ENCODE results near the gene CPN2. TPM values are rescaled to one million over a fixed set of nuclear protein-coding genes. Genes with fewer than 3 reads are reported as not detected.

CPN2 gene
- total and polyA plus RNA-seq, 2 of the 8 experiments (the other 6 are each of a cell fraction or from before 2014, with no cell fraction given), result 0.03 TPM; not detected in 1

DNA sequence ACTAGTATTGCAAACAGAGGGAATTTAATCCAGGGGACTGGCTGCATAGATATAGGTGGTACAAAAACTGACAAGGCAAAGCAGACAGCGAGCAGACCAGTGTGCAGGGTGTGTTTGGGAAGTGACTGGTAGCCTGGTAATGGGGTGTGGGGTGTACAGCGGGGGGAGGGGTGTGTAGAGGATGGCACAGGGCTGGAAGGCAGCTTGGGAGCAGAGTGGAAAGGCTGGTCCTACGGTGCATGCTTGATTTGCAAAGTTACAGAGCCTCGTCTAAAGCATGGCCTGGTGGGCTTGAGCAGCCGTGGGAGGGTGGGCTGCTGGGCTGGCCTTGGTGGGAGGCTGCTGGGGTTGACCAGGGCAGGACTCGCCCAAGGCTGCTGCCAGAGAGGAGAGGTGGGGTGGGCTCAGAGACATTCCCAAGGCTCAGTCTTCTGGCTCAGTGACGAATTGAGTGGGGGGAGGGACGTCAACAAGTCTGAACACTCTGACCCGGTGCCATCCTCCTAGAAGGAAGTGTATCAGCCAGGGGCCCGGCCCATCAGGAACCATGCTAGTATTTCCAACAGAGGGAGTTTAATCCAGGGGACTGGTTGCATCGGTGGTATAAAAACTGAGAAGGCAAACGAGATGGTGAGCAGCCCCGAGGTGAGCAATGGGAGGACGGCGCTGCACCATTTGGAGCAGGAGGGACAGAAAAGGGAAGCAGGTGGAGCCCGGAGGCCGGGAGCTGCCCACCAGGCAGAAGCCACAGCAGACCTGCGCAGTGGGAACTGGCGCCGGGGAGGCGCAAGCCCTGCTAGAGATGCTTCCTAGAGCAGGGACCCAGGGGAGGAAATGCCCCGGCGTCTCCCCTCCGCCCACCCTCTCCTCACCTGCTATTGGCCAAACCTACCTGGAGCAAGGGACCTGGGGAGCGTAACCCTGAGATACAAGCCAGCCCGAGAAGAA lies 29.2 kb downstream of the CPN2 start (continued):
- TF ChIP-seq, protein P1, sequence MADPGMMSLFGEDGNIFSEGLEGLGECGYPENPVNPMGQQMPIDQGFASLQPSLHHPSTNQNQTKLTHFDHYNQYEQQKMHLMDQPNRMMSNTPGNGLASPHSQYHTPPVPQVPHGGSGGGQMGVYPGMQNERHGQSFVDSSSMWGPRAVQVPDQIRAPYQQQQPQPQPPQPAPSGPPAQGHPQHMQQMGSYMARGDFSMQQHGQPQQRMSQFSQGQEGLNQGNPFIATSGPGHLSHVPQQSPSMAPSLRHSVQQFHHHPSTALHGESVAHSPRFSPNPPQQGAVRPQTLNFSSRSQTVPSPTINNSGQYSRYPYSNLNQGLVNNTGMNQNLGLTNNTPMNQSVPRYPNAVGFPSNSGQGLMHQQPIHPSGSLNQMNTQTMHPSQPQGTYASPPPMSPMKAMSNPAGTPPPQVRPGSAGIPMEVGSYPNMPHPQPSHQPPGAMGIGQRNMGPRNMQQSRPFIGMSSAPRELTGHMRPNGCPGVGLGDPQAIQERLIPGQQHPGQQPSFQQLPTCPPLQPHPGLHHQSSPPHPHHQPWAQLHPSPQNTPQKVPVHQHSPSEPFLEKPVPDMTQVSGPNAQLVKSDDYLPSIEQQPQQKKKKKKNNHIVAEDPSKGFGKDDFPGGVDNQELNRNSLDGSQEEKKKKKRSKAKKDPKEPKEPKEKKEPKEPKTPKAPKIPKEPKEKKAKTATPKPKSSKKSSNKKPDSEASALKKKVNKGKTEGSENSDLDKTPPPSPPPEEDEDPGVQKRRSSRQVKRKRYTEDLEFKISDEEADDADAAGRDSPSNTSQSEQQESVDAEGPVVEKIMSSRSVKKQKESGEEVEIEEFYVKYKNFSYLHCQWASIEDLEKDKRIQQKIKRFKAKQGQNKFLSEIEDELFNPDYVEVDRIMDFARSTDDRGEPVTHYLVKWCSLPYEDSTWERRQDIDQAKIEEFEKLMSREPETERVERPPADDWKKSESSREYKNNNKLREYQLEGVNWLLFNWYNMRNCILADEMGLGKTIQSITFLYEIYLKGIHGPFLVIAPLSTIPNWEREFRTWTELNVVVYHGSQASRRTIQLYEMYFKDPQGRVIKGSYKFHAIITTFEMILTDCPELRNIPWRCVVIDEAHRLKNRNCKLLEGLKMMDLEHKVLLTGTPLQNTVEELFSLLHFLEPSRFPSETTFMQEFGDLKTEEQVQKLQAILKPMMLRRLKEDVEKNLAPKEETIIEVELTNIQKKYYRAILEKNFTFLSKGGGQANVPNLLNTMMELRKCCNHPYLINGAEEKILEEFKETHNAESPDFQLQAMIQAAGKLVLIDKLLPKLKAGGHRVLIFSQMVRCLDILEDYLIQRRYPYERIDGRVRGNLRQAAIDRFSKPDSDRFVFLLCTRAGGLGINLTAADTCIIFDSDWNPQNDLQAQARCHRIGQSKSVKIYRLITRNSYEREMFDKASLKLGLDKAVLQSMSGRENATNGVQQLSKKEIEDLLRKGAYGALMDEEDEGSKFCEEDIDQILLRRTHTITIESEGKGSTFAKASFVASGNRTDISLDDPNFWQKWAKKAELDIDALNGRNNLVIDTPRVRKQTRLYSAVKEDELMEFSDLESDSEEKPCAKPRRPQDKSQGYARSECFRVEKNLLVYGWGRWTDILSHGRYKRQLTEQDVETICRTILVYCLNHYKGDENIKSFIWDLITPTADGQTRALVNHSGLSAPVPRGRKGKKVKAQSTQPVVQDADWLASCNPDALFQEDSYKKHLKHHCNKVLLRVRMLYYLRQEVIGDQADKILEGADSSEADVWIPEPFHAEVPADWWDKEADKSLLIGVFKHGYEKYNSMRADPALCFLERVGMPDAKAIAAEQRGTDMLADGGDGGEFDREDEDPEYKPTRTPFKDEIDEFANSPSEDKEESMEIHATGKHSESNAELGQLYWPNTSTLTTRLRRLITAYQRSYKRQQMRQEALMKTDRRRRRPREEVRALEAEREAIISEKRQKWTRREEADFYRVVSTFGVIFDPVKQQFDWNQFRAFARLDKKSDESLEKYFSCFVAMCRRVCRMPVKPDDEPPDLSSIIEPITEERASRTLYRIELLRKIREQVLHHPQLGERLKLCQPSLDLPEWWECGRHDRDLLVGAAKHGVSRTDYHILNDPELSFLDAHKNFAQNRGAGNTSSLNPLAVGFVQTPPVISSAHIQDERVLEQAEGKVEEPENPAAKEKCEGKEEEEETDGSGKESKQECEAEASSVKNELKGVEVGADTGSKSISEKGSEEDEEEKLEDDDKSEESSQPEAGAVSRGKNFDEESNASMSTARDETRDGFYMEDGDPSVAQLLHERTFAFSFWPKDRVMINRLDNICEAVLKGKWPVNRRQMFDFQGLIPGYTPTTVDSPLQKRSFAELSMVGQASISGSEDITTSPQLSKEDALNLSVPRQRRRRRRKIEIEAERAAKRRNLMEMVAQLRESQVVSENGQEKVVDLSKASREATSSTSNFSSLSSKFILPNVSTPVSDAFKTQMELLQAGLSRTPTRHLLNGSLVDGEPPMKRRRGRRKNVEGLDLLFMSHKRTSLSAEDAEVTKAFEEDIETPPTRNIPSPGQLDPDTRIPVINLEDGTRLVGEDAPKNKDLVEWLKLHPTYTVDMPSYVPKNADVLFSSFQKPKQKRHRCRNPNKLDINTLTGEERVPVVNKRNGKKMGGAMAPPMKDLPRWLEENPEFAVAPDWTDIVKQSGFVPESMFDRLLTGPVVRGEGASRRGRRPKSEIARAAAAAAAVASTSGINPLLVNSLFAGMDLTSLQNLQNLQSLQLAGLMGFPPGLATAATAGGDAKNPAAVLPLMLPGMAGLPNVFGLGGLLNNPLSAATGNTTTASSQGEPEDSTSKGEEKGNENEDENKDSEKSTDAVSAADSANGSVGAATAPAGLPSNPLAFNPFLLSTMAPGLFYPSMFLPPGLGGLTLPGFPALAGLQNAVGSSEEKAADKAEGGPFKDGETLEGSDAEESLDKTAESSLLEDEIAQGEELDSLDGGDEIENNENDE (IDR thresholded peaks at IDR 0.05; ENCODE audit: insufficient replicate concordance, low read length), result no peak
- no peak for TF ChIP-seq GABPA (IDR thresholded peaks at IDR 0.05; ENCODE audit: borderline replicate concordance, insufficient read depth, low read length)
- TF ChIP-seq JUN (IDR thresholded peaks at IDR 0.05; ENCODE audit: low read depth, low read length), result no peak
- TF ChIP-seq RFX5 (IDR thresholded peaks at IDR 0.05; ENCODE audit: borderline replicate concordance, low read depth, low read length), result no peak
- no peak for TF ChIP-seq SP4 (IDR thresholded peaks at IDR 0.05; ENCODE audit: low read length)

Measured in H1 (cell line).